Naive B cell (primary cell): ENCODE measurements around the gene LCP1. TPM values are rescaled to one million over a fixed set of nuclear protein-coding genes. Genes with fewer than 3 reads are reported as not detected.

ENCODE experiments used
- ATAC-seq, 2 donors: fragments of 150-1000 bp; cut with Tn5 transposase; 2 replicates each; pipeline ENCODE4 v1.10.0; 2021; ENCODE audit warnings: low read depth in 2 of 2, mild to moderate bottlenecking in 2 of 2, moderate library complexity in 2 of 2
- DNase-seq: peaks from one replicate; pipeline ENCODE4 v3.0.0; 2022
- H3K27ac Mint-ChIP-seq, 6 donors: one replicate each; pipeline ENCODE4 v1.8.0; 2020 to 2022; ENCODE audit warnings: mild to moderate bottlenecking in 6 of 6, mixed read lengths in 6 of 6, moderate library complexity in 5 of 6, inconsistent platforms in 2 of 6
- H3K27me3 Mint-ChIP-seq, 3 donors: one replicate each; pipeline ENCODE4 v1.8.0; 2021 to 2022; ENCODE audit warnings: mixed read lengths in 3 of 3, mild to moderate bottlenecking in 1 of 3
- H3K36me3 Mint-ChIP-seq, 2 donors: one replicate each; pipeline ENCODE4 v1.8.0; 2020 to 2022; ENCODE audit warnings: mixed read lengths in 2 of 2, inconsistent platforms in 1 of 2, mild to moderate bottlenecking in 1 of 2
- H3K4me1 Mint-ChIP-seq, 3 donors: one replicate each; pipeline ENCODE4 v1.8.0; 2020 to 2022; ENCODE audit warnings: mixed read lengths in 3 of 3, inconsistent platforms in 1 of 3, mild to moderate bottlenecking in 1 of 3, moderate library complexity in 1 of 3
- H3K4me3 Mint-ChIP-seq, 8 donors: one replicate each; pipeline ENCODE4 v1.8.0; 2020 to 2022; ENCODE audit warnings: mild to moderate bottlenecking in 8 of 8, mixed read lengths in 8 of 8, moderate library complexity in 8 of 8, inconsistent platforms in 2 of 8
- H3K9me3 Mint-ChIP-seq, 7 donors: one replicate each; pipeline ENCODE4 v1.8.0; 2020 to 2022; ENCODE audit warnings: mixed read lengths in 7 of 7, mild to moderate bottlenecking in 5 of 7, inconsistent platforms in 2 of 7, moderate library complexity in 1 of 7
- polyA plus RNA-seq, 6 donors: library from polyadenylated mRNA; unstranded; fragments of 300-500 nt; fragmentation: Illumina TruSeq; gene quantifications; one replicate each; pipeline ENCODE4 v1.2.3, GENCODE V29; 2021; ENCODE audit warnings: low read depth in 6 of 6

The LCP1 gene
- polyA plus RNA-seq, 6 donors from 2014 or later: 701 to 1,116 (median 814) TPM

GRCh38 chr13:46113596-46113995 is 68.4 kb downstream of the LCP1 start:
- H3K9me3 Mint-ChIP-seq: no peaks in the 10 kb centered on the region
- H3K27ac Mint-ChIP-seq: no peak overlapping the region
- H3K27me3 Mint-ChIP-seq: peaks cover 11 to 30% (median 23%) of the 10 kb centered on the region in 3 donors
- H3K4me3 Mint-ChIP-seq: no peak overlapping the region
- H3K36me3 Mint-ChIP-seq: peaks cover 0 to 4% of the 10 kb centered on the region in 2 donors
- no peak for ATAC-seq
- no peaks in the 10 kb centered on the region for H3K4me1 Mint-ChIP-seq
- no peak for DNase-seq

GRCh38 chr13:46111151-46111550 is 70.8 kb downstream of the LCP1 start:
- DNase-seq (no peak), ATAC-seq (no peak)
- Mint-ChIP-seq H3K27ac (no peak overlapping the region), H3K27me3 (peaks cover 11 to 30% (median 28%) of the 10 kb centered on the region in 3 donors), H3K4me1 (peaks cover 3 to 7% (median 6%) of the 10 kb centered on the region in 3 donors), H3K36me3 (peaks cover 0 to 4% of the 10 kb centered on the region in 2 donors), H3K4me3 (no peak overlapping the region), H3K9me3 (no peaks in the 10 kb centered on the region)

- no peak overlapping the region for H3K27ac Mint-ChIP-seq
- peaks cover 0 to 4% of the 10 kb centered on the region in 2 donors for H3K36me3 Mint-ChIP-seq
- H3K27me3 Mint-ChIP-seq: peaks cover 8 to 28% (median 27%) of the 10 kb centered on the region in 3 donors
- ATAC-seq (no peak), DNase-seq (no peak)
- no peak overlapping the region for H3K4me3 Mint-ChIP-seq
- no peaks in the 10 kb centered on the region for H3K9me3 Mint-ChIP-seq
- peaks cover 3 to 7% (median 6%) of the 10 kb centered on the region in 3 donors for H3K4me1 Mint-ChIP-seq
Observed at GRCh38 chr13:46109451-46109850, 72.5 kb downstream of the LCP1 start.

- Mint-ChIP-seq H3K27ac (peak overlapping the region in 3 of 6 donors; percentile 16 to 21 (median 18)), H3K4me3 (no peak overlapping the region), H3K27me3 (peaks cover 5 to 19% (median 15%) of the 10 kb centered on the region in 3 donors), H3K36me3 (peaks cover 4 to 7% of the 10 kb centered on the region in 2 donors), H3K9me3 (no peaks in the 10 kb centered on the region), H3K4me1 (peaks cover 4 to 11% (median 9%) of the 10 kb centered on the region in 3 donors)
- no peak for DNase-seq
- ATAC-seq: peak; percentile 67 to 74
Observed at GRCh38 chr13:46106839-46107371, 75.1 kb downstream of the LCP1 start.

GRCh38 chr13:46104868-46105267 is 77.1 kb downstream of the LCP1 start, which contains the start of gene CPB2:
Gene CPB2, minus strand, starts transcription at chr13:46105033. Its CDS starts 24 bp downstream, at chr13:46105009.
- Mint-ChIP-seq H3K27ac (no peak within 1 kb of the TSS), H3K4me3 (no peak within 1 kb of the TSS), H3K36me3 (peaks cover 0 to 7% of the 10 kb centered on the region in 2 donors), H3K9me3 (no peaks in the 10 kb centered on the region), H3K27me3 (peaks cover 0 to 9% (median 0%) of the 10 kb centered on the region in 3 donors), H3K4me1 (peaks cover 15 to 16% (median 16%) of the 10 kb centered on the region in 3 donors)
- DNase-seq: no peak
- no peak for ATAC-seq

GRCh38 chr13:46103037-46103436 is 78.9 kb downstream of the LCP1 start:
- Mint-ChIP-seq H3K4me1 (peaks cover 15 to 17% (median 16%) of the 10 kb centered on the region in 3 donors), H3K4me3 (no peak overlapping the region), H3K9me3 (no peaks in the 10 kb centered on the region), H3K27ac (no peak overlapping the region), H3K27me3 (peaks cover 0 to 5% (median 0%) of the 10 kb centered on the region in 3 donors), H3K36me3 (peaks cover 0 to 7% of the 10 kb centered on the region in 2 donors)
- DNase-seq: no peak
- no peak for ATAC-seq

GRCh38 chr13:46102255-46102605 is 79.7 kb downstream of the LCP1 start:
- peaks cover 0 to 7% of the 10 kb centered on the region in 2 donors for H3K36me3 Mint-ChIP-seq
- no peaks in the 10 kb centered on the region for H3K9me3 Mint-ChIP-seq
- no peak overlapping the region for H3K4me3 Mint-ChIP-seq
- no peak for ATAC-seq
- peaks cover 13 to 17% (median 14%) of the 10 kb centered on the region in 3 donors for H3K4me1 Mint-ChIP-seq
- H3K27me3 Mint-ChIP-seq: no peaks in the 10 kb centered on the region
- no peak overlapping the region for H3K27ac Mint-ChIP-seq
- no peak for DNase-seq

- ATAC-seq (peak in 1 of 2 donors; percentile 39), DNase-seq (no peak)
- peaks cover 8 to 15% (median 10%) of the 10 kb centered on the region in 3 donors for H3K4me1 Mint-ChIP-seq
- no peak overlapping the region for H3K4me3 Mint-ChIP-seq
- H3K36me3 Mint-ChIP-seq: peaks cover 0 to 7% of the 10 kb centered on the region in 2 donors
- no peak overlapping the region for H3K27ac Mint-ChIP-seq
- H3K9me3 Mint-ChIP-seq: no peaks in the 10 kb centered on the region
- peaks cover 0 to 4% (median 0%) of the 10 kb centered on the region in 3 donors for H3K27me3 Mint-ChIP-seq
Observed at GRCh38 chr13:46101484-46102254, 80.3 kb downstream of the LCP1 start.

- no peak overlapping the region for H3K4me3 Mint-ChIP-seq
- no peaks in the 10 kb centered on the region for H3K9me3 Mint-ChIP-seq
- peaks cover 0 to 10% (median 0%) of the 10 kb centered on the region in 3 donors for H3K27me3 Mint-ChIP-seq
- ATAC-seq (no peak), DNase-seq (no peak)
- H3K4me1 Mint-ChIP-seq: peaks cover 8 to 15% (median 10%) of the 10 kb centered on the region in 3 donors
- H3K27ac Mint-ChIP-seq: no peak overlapping the region
- peaks cover 0 to 7% of the 10 kb centered on the region in 2 donors for H3K36me3 Mint-ChIP-seq
Observed at GRCh38 chr13:46101002-46101401, 81.0 kb downstream of the LCP1 start.

- H3K4me1 Mint-ChIP-seq: peaks cover 8 to 15% (median 10%) of the 10 kb centered on the region in 3 donors
- peaks cover 0 to 13% (median 0%) of the 10 kb centered on the region in 3 donors for H3K27me3 Mint-ChIP-seq
- no peak overlapping the region for H3K27ac Mint-ChIP-seq
- H3K36me3 Mint-ChIP-seq: peaks cover 0 to 7% of the 10 kb centered on the region in 2 donors
- ATAC-seq: no peak
- no peak overlapping the region for H3K4me3 Mint-ChIP-seq
- H3K9me3 Mint-ChIP-seq: no peaks in the 10 kb centered on the region
- no peak for DNase-seq
Observed at GRCh38 chr13:46100191-46100815, 81.7 kb downstream of the LCP1 start.

- no peak overlapping the region for H3K4me3 Mint-ChIP-seq
Observed at GRCh38 chr13:46097663-46098062, 84.3 kb downstream of the LCP1 start.

GRCh38 chr13:46097015-46097414 is 85.0 kb downstream of the LCP1 start:
- H3K9me3 Mint-ChIP-seq: peaks cover 0 to 2% (median 0%) of the 10 kb centered on the region in 7 donors

More at GRCh38 chr13:46097663-46098062, 84.3 kb downstream of the LCP1 start:
- Mint-ChIP-seq H3K27me3 (peaks cover 4 to 24% (median 7%) of the 10 kb centered on the region in 3 donors), H3K4me1 (peaks cover 8 to 15% (median 10%) of the 10 kb centered on the region in 3 donors), H3K9me3 (no peaks in the 10 kb centered on the region), H3K36me3 (no peaks in the 10 kb centered on the region), H3K27ac (no peak overlapping the region)
- no peak for DNase-seq
- ATAC-seq: no peak

GRCh38 chr13:46094478-46094877 is 87.5 kb downstream of the LCP1 start:
- Mint-ChIP-seq H3K4me3 (no peak overlapping the region), H3K27me3 (peaks cover 4 to 31% (median 11%) of the 10 kb centered on the region in 3 donors), H3K36me3 (no peaks in the 10 kb centered on the region), H3K27ac (peak overlapping the region in 1 of 6 donors; percentile 67), H3K4me1 (peaks cover 0 to 2% (median 0%) of the 10 kb centered on the region in 3 donors), H3K9me3 (peaks cover 0 to 2% (median 0%) of the 10 kb centered on the region in 7 donors)
- DNase-seq (no peak), ATAC-seq (no peak)

More at GRCh38 chr13:46097015-46097414, 85.0 kb downstream of the LCP1 start:
- Mint-ChIP-seq H3K27me3 (peaks cover 4 to 30% (median 11%) of the 10 kb centered on the region in 3 donors), H3K4me1 (peaks cover 6 to 14% (median 7%) of the 10 kb centered on the region in 3 donors), H3K36me3 (no peaks in the 10 kb centered on the region), H3K4me3 (no peak overlapping the region), H3K27ac (no peak overlapping the region)
- no peak for ATAC-seq
- DNase-seq: no peak
